Measurements from ENCODE around the gene BACE2.

BACE2 gene

GRCh38 chr21:41326414-41327080 is 158.6 kb downstream of the BACE2 start:
- no peak for DNase-seq

DNA sequence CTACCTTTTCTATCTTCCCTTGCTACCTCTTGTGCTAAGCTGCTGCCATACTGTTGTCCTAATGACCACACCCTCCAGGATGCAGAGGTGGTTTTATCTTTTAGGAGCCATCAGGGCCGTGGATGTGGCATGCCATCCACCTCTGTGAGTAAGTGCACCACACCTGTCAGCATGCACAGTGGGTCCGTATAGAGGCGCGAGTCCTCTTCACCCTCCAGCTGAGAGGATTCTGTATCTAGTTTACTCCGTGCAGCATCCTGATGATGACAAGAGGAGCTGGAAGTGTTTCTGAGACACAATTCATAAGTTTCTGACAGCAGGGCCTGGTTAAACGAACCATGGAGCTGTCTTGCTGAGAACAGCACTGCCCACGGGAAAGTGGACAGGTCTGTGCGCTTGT is 159.8 kb downstream of the BACE2 start:
- DNase-seq, result no peak

- DNase-seq, result no peak
Observed at GRCh38 chr21:41328660-41329607, 161.0 kb downstream of the BACE2 start.
